SK-N-MC (cell line): ENCODE measurements around the gene REC114.

Experiments
- EZH2 ChIP-seq: fragments of 200-600 bp; sonication (generic); IDR thresholded peaks from one replicate; pipeline ENCODE4 v1.6.1; 2017; ENCODE audit warnings: antibody characterized with exemption
- POLR2AphosphoS5 ChIP-seq: IDR thresholded peaks from 2 replicates; pipeline ENCODE4 v1.6.1; 2012; ENCODE audit warnings: mild to moderate bottlenecking, low read depth, low read length, borderline replicate concordance

GRCh38 chr15:73476704-73477216, 33.8 kb downstream of the REC114 start:
- TF ChIP-seq EZH2 (no peak), POLR2AphosphoS5 (no peak)
